K562 (cell line): ENCODE results near the gene ZNF319. TPM values are rescaled to one million over a fixed set of nuclear protein-coding genes. Genes with fewer than 3 reads are reported as not detected.

Experiments used
- ATF1 ChIP-seq, 2 experiments: fragments of 450-650 bp in 1 of 2; IDR thresholded peaks; 2 replicates each; pipeline ENCODE4 v1.6.1; 2016; ENCODE audit warnings: missing compliant biosample characterization in 1 of 2, missing genetic modification characterization in 1 of 2
- ATF6 ChIP-seq: sonication (generic); formaldehyde crosslinking; IDR thresholded peaks from 2 replicates; pipeline ENCODE4 v1.4.0; 2020; ENCODE audit warnings: mild to moderate bottlenecking, missing genetic modification reagents
- BRD9 ChIP-seq: fragments of 450-650 bp; IDR thresholded peaks from 2 replicates; pipeline ENCODE4 v1.6.1; 2018; ENCODE audit warnings: low read depth; ENCODE audit not compliant: partially characterized antibody
- CBFA2T3 ChIP-seq: fragments of 450-650 bp; IDR thresholded peaks from 2 replicates; pipeline ENCODE4 v1.6.1; 2017
- GTF2F1 ChIP-seq: IDR thresholded peaks from 2 replicates; pipeline ENCODE4 v1.6.1; 2011; ENCODE audit warnings: low read depth, low read length, improper control_type of control experiment
- HDAC2 ChIP-seq: fragments of 450-650 bp; IDR thresholded peaks from 2 replicates; pipeline ENCODE4 v1.6.1; 2016; ENCODE audit warnings: mild to moderate bottlenecking
- HMGXB4 ChIP-seq: sonication (generic); formaldehyde crosslinking; IDR thresholded peaks from 2 replicates; pipeline ENCODE4 v1.8.1; 2023; ENCODE audit warnings: mild to moderate bottlenecking, missing genetic modification reagents
- IRF1 ChIP-seq: sonication (generic); formaldehyde crosslinking; IDR thresholded peaks from 2 replicates; pipeline ENCODE4 v1.8.0; 2022; ENCODE audit warnings: missing genetic modification reagents, mild to moderate bottlenecking, borderline replicate concordance
- MAX ChIP-seq: sonication (generic); formaldehyde crosslinking; IDR thresholded peaks from 2 replicates; pipeline ENCODE4 v1.9.0; 2022; ENCODE audit warnings: mild to moderate bottlenecking, missing genetic modification reagents
- MTA3 ChIP-seq: fragments of 450-650 bp; formaldehyde crosslinking; IDR thresholded peaks from 2 replicates; pipeline ENCODE4 v1.6.1; 2017; ENCODE audit warnings: mild to moderate bottlenecking, borderline replicate concordance
- RBBP5 ChIP-seq: fragments of 200-600 bp; sonication (generic); IDR thresholded peaks from 2 replicates; pipeline ENCODE4 v1.6.1; 2012; ENCODE audit warnings: borderline replicate concordance, mild to moderate bottlenecking, low read length, control low read depth, inconsistent platforms; ENCODE audit not compliant: insufficient read depth, poor library complexity, severe bottlenecking
- SIN3A ChIP-seq, 2 experiments: fragments of 150-350 bp in 1 of 2; IDR thresholded peaks; 2 replicates each; pipeline ENCODE4 v1.6.1; 2011 to 2016; ENCODE audit warnings: borderline replicate concordance in 2 of 2, low read depth in 2 of 2, low read length in 2 of 2, mild to moderate bottlenecking in 2 of 2, moderate library complexity in 2 of 2; ENCODE audit not compliant: control insufficient read depth in 1 of 2
- SMARCA4 ChIP-seq: fragments of 450-650 bp; IDR thresholded peaks from 2 replicates; pipeline ENCODE4 v1.6.1; 2016
- SMARCE1 ChIP-seq: fragments of 450-650 bp; IDR thresholded peaks from 2 replicates; pipeline ENCODE4 v1.7.1; 2016; ENCODE audit warnings: mild to moderate bottlenecking
- SMC3 ChIP-seq: conservative IDR thresholded peaks from 2 replicates; pipeline ENCODE4 v1.6.1; 2011; ENCODE audit warnings: low read depth, low read length, improper control_type of control experiment; ENCODE audit not compliant: insufficient read depth
- SP1 ChIP-seq: sonication (generic); formaldehyde crosslinking; IDR thresholded peaks from 2 replicates; pipeline ENCODE4 v1.8.1; 2022; ENCODE audit warnings: mild to moderate bottlenecking, missing genetic modification reagents
- SRSF9 ChIP-seq: fragments of 200-400 bp; formaldehyde crosslinking; IDR thresholded peaks from 2 replicates; pipeline ENCODE4 v1.6.1; 2017; ENCODE audit warnings: low read depth, low read length, borderline replicate concordance
- ZBTB43 ChIP-seq: sonication (generic); formaldehyde crosslinking; IDR thresholded peaks from 2 replicates; pipeline ENCODE4 v1.8.0; 2023; ENCODE audit warnings: mild to moderate bottlenecking, missing genetic modification reagents
- ZKSCAN8 ChIP-seq: fragments of 200-800 bp; sonication (Bioruptor generic); IDR thresholded peaks from 2 replicates; pipeline ENCODE4 v1.6.1; 2016; ENCODE audit warnings: missing genetic modification characterization, missing compliant biosample characterization
- ZNF354B ChIP-seq: fragments of 250-450 bp; sonication (Bioruptor Pico); IDR thresholded peaks from 2 replicates; pipeline ENCODE4 v1.4.0; 2020
- ZNF431 ChIP-seq: sonication (generic); formaldehyde crosslinking; IDR thresholded peaks from 2 replicates; pipeline ENCODE4 v1.8.0; 2022; ENCODE audit warnings: mild to moderate bottlenecking, missing genetic modification reagents
- ZNF444 ChIP-seq: fragments of 250-450 bp; sonication (Bioruptor Pico); IDR thresholded peaks from 2 replicates; pipeline ENCODE4 v1.4.0; 2020; ENCODE audit warnings: mild to moderate bottlenecking, moderate library complexity
- ZNF717 ChIP-seq: fragments of 250-450 bp; sonication (Bioruptor Pico); IDR thresholded peaks from 2 replicates; pipeline ENCODE4 v1.5.0; 2021
- polyA plus RNA-seq, 8 experiments: library from polyadenylated mRNA; depleted of rRNA in 4 of 8; stranded (reverse) in 5 of 8; unstranded in 3 of 8; fragments of >200 nt; fragmentation: Nextera tagmentation in 2 of 8; fragmentation: Illumina TruSeq in 1 of 8; extraction: Ambion mirVana in 2 of 8; extraction: Trizol in 1 of 8; gene quantifications; 2 replicates each; pipeline versions ENCODE4 v1.2.1 to v1.2.3, GENCODE V29; 2011 to 2014; ENCODE audit warnings: inconsistent platforms in 1 of 8, missing spikeins in 1 of 8
- total RNA-seq, 7 experiments: library from RNA; depleted of rRNA in 6 of 7; stranded (reverse); fragments of >200 nt in 6 of 7; fragmentation: Illumina TruSeq in 2 of 7; extraction: Trizol in 2 of 7; gene quantifications; 2 replicates each; pipeline versions ENCODE4 v1.2.1 to v1.2.3, GENCODE V29; 2011 to 2021; ENCODE audit warnings: low replicate concordance in 1 of 7

Gene ZNF319
- total and polyA plus RNA-seq, 9 of the 15 experiments (the other 6 are each of a cell fraction or from before 2014, with no cell fraction given), result 0.20 to 5.7 (median 1.4) TPM

GRCh38 chr16:57977418-57978069 is 22.9 kb downstream of the ZNF319 start (continued):
- TF ChIP-seq ZBTB43 (no peak), HMGXB4 (CRISPR knock-in tag) (0 out of 2 replicates have a peak, but pooled peaks have one; percentile 21), SIN3A (IDR thresholded peaks at IDR 0.05; ENCODE audit: borderline replicate concordance in 2 of 2, control insufficient read depth in 1 of 2, low read depth in 2 of 2, low read length in 2 of 2) (no peak), ZNF717 (CRISPR knock-in tag) (no peak), IRF1 (no peak), MAX (CRISPR knock-in tag) (0 out of 2 replicates have a peak, but pooled peaks have one; percentile 32), SMC3 (0 out of 2 replicates have a peak, but pooled peaks have one; percentile 10), SMARCA4 (peak; percentile 80), CBFA2T3 (peak; percentile 72), BRD9 (peak; percentile 21), ATF1 (CRISPR knock-in tag; IDR thresholded peaks at IDR 0.05) (no peak), ATF1 (tag; IDR thresholded peaks at IDR 0.05) (peak; percentile 54), ZNF444 (no peak), RBBP5 (no peak), SMARCE1 (peak; percentile 78; the same call in 1 of the 2 replicates), SRSF9 (no peak), ZNF354B (CRISPR knock-in tag) (no peak), ZNF431 (CRISPR knock-in tag) (no peak), HDAC2 (0 out of 2 replicates have a peak, but pooled peaks have one; percentile 20), SP1 (CRISPR knock-in tag) (no peak), MTA3 (0 out of 2 replicates have a peak, but pooled peaks have one; percentile 54), ZKSCAN8 (CRISPR knock-in tag) (peak; percentile 99), GTF2F1 (no peak), ATF6 (CRISPR knock-in tag) (no peak)
